GM12801 (cell line): ENCODE measurements around the gene FAM156A.

Source experiments
- TF ChIP-seq, protein P1 (sequence below): IDR thresholded peaks from one replicate; pipeline ENCODE4 v1.5.1; 2011; ENCODE audit warnings: control low read depth; ENCODE audit not compliant: insufficient read length; ENCODE audit errors: extremely low read depth

Gene FAM156A

DNA sequence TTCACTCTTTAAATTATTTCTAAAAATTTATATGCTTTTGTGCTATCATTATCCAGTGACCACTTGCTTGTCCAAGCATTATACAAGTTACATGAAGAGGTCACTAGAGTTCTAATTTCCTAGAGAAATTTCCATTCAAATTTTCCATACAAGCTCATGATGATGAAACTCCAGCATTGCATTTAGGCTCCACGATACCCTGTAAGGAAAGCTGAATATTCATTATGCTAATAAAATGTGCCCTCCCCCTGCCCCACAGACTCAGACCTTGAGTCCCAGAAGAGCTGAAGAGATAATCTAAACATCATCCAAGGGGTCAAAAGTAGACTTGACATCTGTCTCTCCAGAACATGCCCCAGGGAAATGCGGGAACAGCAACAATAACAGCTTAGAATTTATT, 19.6 kb upstream of the FAM156A start:
- TF ChIP-seq, protein P1, sequence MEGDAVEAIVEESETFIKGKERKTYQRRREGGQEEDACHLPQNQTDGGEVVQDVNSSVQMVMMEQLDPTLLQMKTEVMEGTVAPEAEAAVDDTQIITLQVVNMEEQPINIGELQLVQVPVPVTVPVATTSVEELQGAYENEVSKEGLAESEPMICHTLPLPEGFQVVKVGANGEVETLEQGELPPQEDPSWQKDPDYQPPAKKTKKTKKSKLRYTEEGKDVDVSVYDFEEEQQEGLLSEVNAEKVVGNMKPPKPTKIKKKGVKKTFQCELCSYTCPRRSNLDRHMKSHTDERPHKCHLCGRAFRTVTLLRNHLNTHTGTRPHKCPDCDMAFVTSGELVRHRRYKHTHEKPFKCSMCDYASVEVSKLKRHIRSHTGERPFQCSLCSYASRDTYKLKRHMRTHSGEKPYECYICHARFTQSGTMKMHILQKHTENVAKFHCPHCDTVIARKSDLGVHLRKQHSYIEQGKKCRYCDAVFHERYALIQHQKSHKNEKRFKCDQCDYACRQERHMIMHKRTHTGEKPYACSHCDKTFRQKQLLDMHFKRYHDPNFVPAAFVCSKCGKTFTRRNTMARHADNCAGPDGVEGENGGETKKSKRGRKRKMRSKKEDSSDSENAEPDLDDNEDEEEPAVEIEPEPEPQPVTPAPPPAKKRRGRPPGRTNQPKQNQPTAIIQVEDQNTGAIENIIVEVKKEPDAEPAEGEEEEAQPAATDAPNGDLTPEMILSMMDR, result no peak

DNA sequence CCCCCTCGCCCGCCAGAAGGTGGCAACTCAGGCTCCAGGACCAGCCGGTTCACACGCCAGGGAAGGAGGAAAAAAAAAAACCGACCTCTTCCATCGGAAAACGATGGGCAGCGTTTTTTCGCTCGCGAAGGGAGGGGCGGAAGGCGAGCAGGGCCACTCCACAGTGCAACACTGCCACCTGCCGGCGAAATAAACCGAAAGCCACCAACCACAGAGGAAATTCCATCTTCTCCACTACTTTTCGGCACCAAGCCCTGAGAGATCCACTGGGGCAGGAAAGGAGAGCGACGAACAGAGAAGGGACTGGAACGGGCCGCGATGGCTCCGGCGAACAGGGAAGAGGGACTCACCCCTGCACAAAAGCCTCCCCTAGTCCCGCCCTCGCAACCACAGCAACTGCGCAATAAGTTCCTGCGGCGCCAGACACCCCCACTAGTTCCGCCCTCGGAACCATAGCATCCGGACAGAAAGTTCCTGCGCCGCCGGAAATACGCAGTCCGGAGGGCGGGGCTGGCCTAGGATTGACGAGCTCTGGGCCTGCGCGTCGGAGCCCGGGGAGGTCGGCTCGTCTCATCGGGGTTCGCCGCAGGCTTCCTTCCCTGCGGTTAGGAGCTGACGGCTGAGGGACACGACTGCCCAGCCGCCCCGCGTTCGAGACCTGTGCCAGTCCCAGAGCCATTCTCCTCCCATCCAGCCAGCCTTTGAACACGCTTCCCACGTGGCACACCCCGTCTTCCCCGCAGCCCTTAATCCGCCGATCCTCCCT, 23.4 kb downstream of the FAM156A start:
- TF ChIP-seq, protein P1, result no peak

DNA sequence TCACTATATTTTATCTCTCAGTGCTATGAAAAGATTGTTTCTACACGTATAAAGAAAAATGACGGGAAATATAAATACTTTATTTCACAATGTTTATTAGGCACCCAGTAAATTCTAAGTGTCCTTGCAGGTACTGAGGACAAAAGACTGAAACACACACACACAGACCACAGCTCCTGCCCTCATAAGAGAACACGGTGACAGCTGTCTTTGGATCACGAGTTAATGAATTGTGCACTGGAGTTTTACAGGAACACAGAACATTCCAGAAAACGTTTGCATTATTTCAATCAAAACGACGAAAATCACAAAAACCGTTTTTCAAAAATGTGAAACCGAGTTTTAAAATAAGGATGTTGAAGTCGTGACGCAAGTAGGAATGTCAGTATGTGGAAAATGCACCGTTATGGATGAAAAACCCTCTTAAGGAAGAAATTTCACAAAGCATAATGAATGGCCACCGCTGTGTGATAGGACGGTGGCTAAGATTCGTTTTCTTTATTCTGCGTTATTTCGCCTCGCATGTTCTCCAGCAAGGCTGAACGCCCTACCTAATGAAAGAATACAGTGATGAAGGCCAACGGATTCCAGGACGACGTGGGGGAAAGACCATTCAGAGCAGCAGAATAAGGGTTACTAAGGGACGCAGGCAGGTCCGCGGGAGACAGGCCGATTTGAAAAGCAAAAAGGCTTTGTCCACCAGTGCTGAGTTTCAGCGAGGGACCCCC, 24.2 kb downstream of the FAM156A start:
- TF ChIP-seq, protein P1, result no peak

DNA sequence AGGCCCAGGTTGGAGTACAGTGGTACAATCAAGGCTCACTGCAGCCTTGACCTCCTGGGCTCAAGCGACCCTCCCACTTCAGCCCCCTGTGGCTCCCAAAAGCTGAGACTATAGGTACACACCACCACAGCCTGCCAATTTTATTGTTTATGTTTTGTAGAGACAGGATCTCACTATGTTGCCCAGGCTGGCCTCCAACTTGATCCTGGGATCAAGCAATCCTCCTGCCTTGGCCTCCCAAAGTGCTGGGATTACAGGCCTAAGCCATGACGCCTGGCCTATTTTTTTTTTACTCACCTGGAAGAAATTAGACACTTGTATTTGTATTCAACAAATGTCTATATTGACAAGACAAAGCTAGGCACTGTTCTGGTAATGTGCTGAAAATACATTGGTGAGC, 25.1 kb downstream of the FAM156A start:
- TF ChIP-seq, protein P1, result no peak

DNA sequence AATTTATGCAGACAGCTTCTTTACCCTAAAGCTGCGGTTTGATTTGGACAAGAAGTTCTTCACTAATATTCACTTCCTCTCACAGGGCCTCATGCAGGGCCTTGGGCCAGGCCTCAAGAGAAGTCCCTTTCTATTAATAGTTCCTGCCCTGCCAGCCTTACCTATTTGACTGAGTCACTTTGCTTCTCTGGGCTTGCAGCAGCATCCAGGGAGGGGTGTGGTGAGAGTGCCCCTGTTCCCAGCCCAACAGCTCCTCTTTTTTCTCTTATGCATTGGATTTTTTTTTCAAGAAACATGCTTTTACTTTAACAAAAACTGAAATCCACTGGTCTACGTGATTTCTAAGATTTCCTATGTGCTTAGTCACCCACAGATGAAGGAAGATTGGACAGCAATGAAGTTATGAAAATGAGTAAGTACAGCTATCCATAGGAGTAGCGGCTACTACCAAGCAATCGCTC, 34.5 kb downstream of the FAM156A start:
- TF ChIP-seq, protein P1, result no peak
